ENCODE measurements around the gene FUT8. TPM values are rescaled to one million over a fixed set of nuclear protein-coding genes. Genes with fewer than 3 reads are reported as not detected.

Gene FUT8
- total RNA-seq, 4 donors from 2014 or later, result 7.9 to 27.5 (median 12.8) TPM

DNA sequence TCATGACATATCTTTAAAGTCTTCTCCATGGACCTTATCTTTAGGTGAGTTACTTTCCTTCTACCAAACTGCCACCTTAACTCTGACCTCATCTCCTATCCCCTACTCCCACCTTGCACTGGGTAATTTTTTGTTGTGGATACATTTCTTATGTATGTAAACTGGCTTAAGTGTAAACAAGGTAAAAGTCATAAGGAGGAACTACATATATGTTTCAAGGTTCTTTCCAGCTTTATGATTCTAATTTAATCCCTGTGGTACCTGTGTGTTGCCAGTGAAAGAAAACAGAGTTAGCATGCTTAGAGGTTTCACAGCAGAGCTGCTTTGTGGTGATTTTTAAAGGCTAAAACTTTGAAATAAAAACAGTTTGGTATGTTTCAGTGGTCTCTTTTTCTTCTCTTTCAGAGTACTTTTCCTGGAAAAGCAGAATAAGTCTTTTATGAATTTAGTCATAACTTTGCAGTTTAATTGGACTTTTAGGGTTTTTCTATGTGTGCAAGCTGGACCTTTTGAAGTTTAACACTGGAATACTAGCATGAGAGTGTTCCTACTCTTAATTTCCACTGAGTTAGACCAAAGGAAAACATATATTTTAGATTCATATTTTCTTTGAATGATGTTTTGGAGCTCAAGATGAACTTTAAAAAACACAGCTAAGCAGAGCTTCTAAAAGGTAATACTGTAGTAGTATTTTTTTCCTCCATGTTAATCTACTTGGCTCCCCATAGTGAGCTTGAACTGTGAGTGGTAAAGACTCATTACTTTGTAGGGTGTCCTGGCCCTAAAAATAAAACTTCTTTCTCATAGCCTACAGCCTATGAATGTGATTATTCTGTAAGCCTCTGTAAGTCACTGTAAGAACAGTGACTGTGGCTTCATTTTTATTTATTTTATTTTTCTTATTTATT, 105.4 kb downstream of the FUT8 start:
- no peaks in the 10 kb centered on the region for H3K36me3 ChIP-seq
- H3K27ac ChIP-seq, result no peak overlapping the region
- H3K27me3 ChIP-seq, result no peaks in the 10 kb centered on the region
- H3K4me1 ChIP-seq, result no peaks in the 10 kb centered on the region
- in situ Hi-C loops (cut with MboI; ENCODE audit: low pct_ligation_motif_present in 1 of 4, low pct_unique_long_range_greater_than_20kb in 1 of 4, low sequenced_read_pairs in 3 of 4), result no loop called here
- no peak for TF ChIP-seq EP300 (IDR thresholded peaks at IDR 0.05; ENCODE audit: low read depth)
- no peak for TF ChIP-seq POLR2AphosphoS5 (IDR thresholded peaks at IDR 0.05)
- TF ChIP-seq POLR2A (IDR thresholded peaks at IDR 0.05), result no peak
- TF ChIP-seq, protein P1, sequence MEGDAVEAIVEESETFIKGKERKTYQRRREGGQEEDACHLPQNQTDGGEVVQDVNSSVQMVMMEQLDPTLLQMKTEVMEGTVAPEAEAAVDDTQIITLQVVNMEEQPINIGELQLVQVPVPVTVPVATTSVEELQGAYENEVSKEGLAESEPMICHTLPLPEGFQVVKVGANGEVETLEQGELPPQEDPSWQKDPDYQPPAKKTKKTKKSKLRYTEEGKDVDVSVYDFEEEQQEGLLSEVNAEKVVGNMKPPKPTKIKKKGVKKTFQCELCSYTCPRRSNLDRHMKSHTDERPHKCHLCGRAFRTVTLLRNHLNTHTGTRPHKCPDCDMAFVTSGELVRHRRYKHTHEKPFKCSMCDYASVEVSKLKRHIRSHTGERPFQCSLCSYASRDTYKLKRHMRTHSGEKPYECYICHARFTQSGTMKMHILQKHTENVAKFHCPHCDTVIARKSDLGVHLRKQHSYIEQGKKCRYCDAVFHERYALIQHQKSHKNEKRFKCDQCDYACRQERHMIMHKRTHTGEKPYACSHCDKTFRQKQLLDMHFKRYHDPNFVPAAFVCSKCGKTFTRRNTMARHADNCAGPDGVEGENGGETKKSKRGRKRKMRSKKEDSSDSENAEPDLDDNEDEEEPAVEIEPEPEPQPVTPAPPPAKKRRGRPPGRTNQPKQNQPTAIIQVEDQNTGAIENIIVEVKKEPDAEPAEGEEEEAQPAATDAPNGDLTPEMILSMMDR (IDR thresholded peaks at IDR 0.05), result no peak
- H3K4me3 ChIP-seq, result no peak overlapping the region
- DNase-seq, result no peak
- H3K9me3 ChIP-seq, result no peaks in the 10 kb centered on the region
- intact Hi-C loops (cut with DNase I; ENCODE audit: low total_unique reads), result no loop called here

DNA sequence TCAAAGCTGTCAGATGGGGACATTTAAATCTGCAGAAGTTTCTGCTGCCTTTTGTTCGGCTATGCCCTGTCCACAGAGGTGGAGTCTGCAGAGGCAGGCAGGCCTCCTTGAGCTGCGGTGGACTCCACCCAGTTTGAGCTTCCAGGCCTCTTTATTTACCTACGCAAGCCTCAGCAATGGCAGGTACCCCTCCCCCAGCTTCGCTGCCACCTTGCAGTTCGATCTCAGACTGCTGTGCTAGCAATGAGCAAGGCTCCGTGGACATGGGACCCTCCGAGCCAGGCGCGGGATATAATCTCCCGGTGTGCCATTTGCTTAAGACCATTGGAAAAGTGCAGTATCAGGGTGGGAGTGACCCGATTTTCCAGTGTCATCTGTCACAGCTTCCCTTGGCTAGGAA, 115.5 kb downstream of the FUT8 start:
- DNase-seq, result no peak
- Histone ChIP-seq H3K4me3 (no peak overlapping the region), H3K27ac (no peak overlapping the region), H3K36me3 (no peaks in the 10 kb centered on the region), H3K27me3 (no peaks in the 10 kb centered on the region), H3K4me1 (no peaks in the 10 kb centered on the region), H3K9me3 (no peaks in the 10 kb centered on the region)
- intact Hi-C loops (cut with DNase I; ENCODE audit: low total_unique reads), result no loop called here
- TF ChIP-seq POLR2AphosphoS5 (IDR thresholded peaks at IDR 0.05) (no peak), POLR2A (IDR thresholded peaks at IDR 0.05) (no peak), EP300 (IDR thresholded peaks at IDR 0.05; ENCODE audit: low read depth) (no peak)
- TF ChIP-seq, protein P1 (IDR thresholded peaks at IDR 0.05), result no peak
- in situ Hi-C loops (cut with MboI; ENCODE audit: low pct_ligation_motif_present in 1 of 4, low pct_unique_long_range_greater_than_20kb in 1 of 4, low sequenced_read_pairs in 3 of 4), result no loop called here
- WGBS, 2 donors (ENCODE audit: low coverage in 1 of 2), result 98% methylated on average over 11 of the region's 11 CpGs; no CpG with 5 or more reads in 1 of the 2 donors

DNA sequence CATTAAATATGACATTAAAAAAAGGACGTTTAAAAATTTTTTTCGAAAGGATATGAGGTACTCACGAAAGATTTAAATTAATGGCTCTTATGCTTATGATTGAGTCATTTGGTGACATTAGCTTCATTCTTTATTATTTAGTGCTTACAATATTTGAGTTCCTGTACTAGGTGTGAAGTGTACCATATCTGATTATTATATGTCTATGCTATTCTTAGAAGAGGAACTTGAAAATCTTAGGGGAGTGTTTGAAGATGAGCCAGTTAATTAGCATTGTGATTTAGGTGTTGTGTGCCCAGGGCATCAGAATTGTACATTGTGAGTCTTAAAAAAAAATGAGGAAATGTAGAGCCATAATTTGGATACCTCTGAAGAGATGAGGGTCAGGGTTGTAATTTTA, 118.6 kb downstream of the FUT8 start:
- intact Hi-C loops (cut with DNase I; ENCODE audit: low total_unique reads), result no loop called here
- TF ChIP-seq POLR2AphosphoS5 (IDR thresholded peaks at IDR 0.05) (no peak), POLR2A (IDR thresholded peaks at IDR 0.05) (no peak), EP300 (IDR thresholded peaks at IDR 0.05; ENCODE audit: low read depth) (no peak)
- TF ChIP-seq, protein P1 (IDR thresholded peaks at IDR 0.05), result no peak
- Histone ChIP-seq H3K4me3 (no peak overlapping the region), H3K36me3 (no peaks in the 10 kb centered on the region), H3K9me3 (peaks cover 0 to 1% of the 10 kb centered on the region in 2 donors), H3K27me3 (no peaks in the 10 kb centered on the region), H3K4me1 (no peaks in the 10 kb centered on the region), H3K27ac (no peak overlapping the region)
- DNase-seq, result no peak
- in situ Hi-C loops (cut with MboI; ENCODE audit: low pct_ligation_motif_present in 1 of 4, low pct_unique_long_range_greater_than_20kb in 1 of 4, low sequenced_read_pairs in 3 of 4), result no loop called here
- WGBS, 2 donors (ENCODE audit: low coverage in 1 of 2), result 75 to 79% methylated on average over 3 of the region's 3 CpGs

DNA sequence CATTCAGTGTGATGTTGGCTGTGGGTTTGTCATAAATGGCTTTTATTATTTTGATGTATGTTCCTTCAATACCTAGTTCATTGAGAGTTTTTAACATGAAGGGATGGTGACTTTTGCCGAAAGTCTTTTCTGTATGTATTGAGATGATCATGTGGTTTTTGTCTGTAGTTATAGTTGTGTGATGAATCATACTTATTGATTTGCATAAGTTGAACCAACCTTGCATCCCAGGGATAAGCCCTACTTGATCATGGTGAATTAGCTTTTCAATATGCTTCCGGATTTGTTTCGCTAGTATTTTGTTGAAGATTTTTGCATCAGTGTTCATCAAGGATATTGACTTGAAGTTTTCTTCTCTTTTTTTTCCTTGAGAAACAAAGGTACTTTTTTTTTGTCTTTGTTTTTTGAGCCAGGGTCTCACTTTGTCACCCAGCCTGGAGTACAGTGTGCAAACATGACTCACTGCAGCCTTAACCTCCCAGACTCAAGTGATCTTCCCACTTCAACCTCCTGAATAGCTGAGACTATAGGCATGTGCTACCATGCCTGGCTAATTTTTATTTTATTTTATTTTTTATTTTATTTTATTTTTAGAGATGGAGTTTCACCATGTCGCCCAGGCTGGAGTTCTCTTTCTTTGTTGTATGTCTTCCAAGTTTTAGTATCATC, 121.3 kb downstream of the FUT8 start:
- TF ChIP-seq EP300 (IDR thresholded peaks at IDR 0.05; ENCODE audit: low read depth) (no peak), POLR2A (IDR thresholded peaks at IDR 0.05) (no peak), POLR2AphosphoS5 (IDR thresholded peaks at IDR 0.05) (no peak)
- TF ChIP-seq, protein P1 (IDR thresholded peaks at IDR 0.05), result no peak
- no peak for DNase-seq
- no peak overlapping the region for H3K4me3 ChIP-seq
- H3K36me3 ChIP-seq, result no peaks in the 10 kb centered on the region
- no peak overlapping the region for H3K27ac ChIP-seq
- intact Hi-C loops (cut with DNase I; ENCODE audit: low total_unique reads) (no loop called here), in situ Hi-C loops (cut with MboI; ENCODE audit: low pct_ligation_motif_present in 1 of 4, low pct_unique_long_range_greater_than_20kb in 1 of 4, low sequenced_read_pairs in 3 of 4) (no loop called here)
- H3K4me1 ChIP-seq, result no peaks in the 10 kb centered on the region
- WGBS, 2 donors (ENCODE audit: low coverage in 1 of 2), result 92 to 100% methylated on average over 4 of the region's 4 CpGs
- H3K9me3 ChIP-seq, result peaks cover 0 to 6% of the 10 kb centered on the region in 2 donors
- no peaks in the 10 kb centered on the region for H3K27me3 ChIP-seq
